ENCODE measurements around the gene SERPINA9.

Gene SERPINA9

GRCh38 chr14:94462763-94463572 lies 13.0 kb downstream of the SERPINA9 start:
- TF ChIP-seq CTCF (IDR thresholded peaks at IDR 0.05; ENCODE audit: low read depth, low read length): no peak
- no peak for TF ChIP-seq MAX (IDR thresholded peaks at IDR 0.05; ENCODE audit: low read depth, low read length)
- TF ChIP-seq POLR2A (IDR thresholded peaks at IDR 0.05; ENCODE audit: extremely low read depth, insufficient read length): no peak
- TF ChIP-seq MYC (IDR thresholded peaks at IDR 0.05; ENCODE audit: low read depth, low read length): no peak
- DNase-seq (ENCODE audit: low read depth): no peak
- H3K4me3 ChIP-seq (ENCODE audit: low read depth, low read length): no peak overlapping the region

GRCh38 chr14:94462219-94462551 lies 13.8 kb downstream of the SERPINA9 start:
- no peak overlapping the region for H3K4me3 ChIP-seq (ENCODE audit: low read depth, low read length)
- TF ChIP-seq MAX (IDR thresholded peaks at IDR 0.05; ENCODE audit: low read depth, low read length) (no peak), POLR2A (IDR thresholded peaks at IDR 0.05; ENCODE audit: extremely low read depth, insufficient read length) (no peak), CTCF (IDR thresholded peaks at IDR 0.05; ENCODE audit: low read depth, low read length) (no peak), MYC (IDR thresholded peaks at IDR 0.05; ENCODE audit: low read depth, low read length) (no peak)
- no peak for DNase-seq (ENCODE audit: low read depth)

GRCh38 chr14:94461526-94462218 lies 14.3 kb downstream of the SERPINA9 start:
- no peak for DNase-seq (ENCODE audit: low read depth)
- no peak for TF ChIP-seq MAX (IDR thresholded peaks at IDR 0.05; ENCODE audit: low read depth, low read length)
- TF ChIP-seq MYC (IDR thresholded peaks at IDR 0.05; ENCODE audit: low read depth, low read length): no peak
- TF ChIP-seq CTCF (IDR thresholded peaks at IDR 0.05; ENCODE audit: low read depth, low read length): no peak
- no peak for TF ChIP-seq POLR2A (IDR thresholded peaks at IDR 0.05; ENCODE audit: extremely low read depth, insufficient read length)

GRCh38 chr14:94460631-94461416 lies 15.2 kb downstream of the SERPINA9 start:
- TF ChIP-seq POLR2A (IDR thresholded peaks at IDR 0.05; ENCODE audit: extremely low read depth, insufficient read length) (no peak), CTCF (IDR thresholded peaks at IDR 0.05; ENCODE audit: low read depth, low read length) (no peak), MAX (IDR thresholded peaks at IDR 0.05; ENCODE audit: low read depth, low read length) (no peak), MYC (IDR thresholded peaks at IDR 0.05; ENCODE audit: low read depth, low read length) (no peak)
- peak; percentile 11 for DNase-seq (ENCODE audit: low read depth)
- H3K4me3 ChIP-seq (ENCODE audit: low read depth, low read length): no peak overlapping the region

More at GRCh38 chr14:94461526-94462218, 14.3 kb downstream of the SERPINA9 start:
- H3K4me3 ChIP-seq (ENCODE audit: low read depth, low read length): no peak overlapping the region

- H3K4me3 ChIP-seq (ENCODE audit: low read depth, low read length): no peak overlapping the region
- peak; percentile 52 for DNase-seq (ENCODE audit: low read depth)
- TF ChIP-seq MAX (IDR thresholded peaks at IDR 0.05; ENCODE audit: low read depth, low read length): no peak
- no peak for TF ChIP-seq POLR2A (IDR thresholded peaks at IDR 0.05; ENCODE audit: extremely low read depth, insufficient read length)
- no peak for TF ChIP-seq CTCF (IDR thresholded peaks at IDR 0.05; ENCODE audit: low read depth, low read length)
- TF ChIP-seq MYC (IDR thresholded peaks at IDR 0.05; ENCODE audit: low read depth, low read length): no peak
Observed at GRCh38 chr14:94458558-94459205, 17.3 kb downstream of the SERPINA9 start.
